Mucosa of descending colon (tissue), 3 donors: ENCODE data around the gene NSL1. TPM values are rescaled to one million over a fixed set of nuclear protein-coding genes. Genes with fewer than 3 reads are reported as not detected.

Source experiments
- ATAC-seq: fragments of 200-7000 bp; cut with Tn5 transposase; one replicate; pipeline ENCODE4 v1.9.1; 2020; ENCODE audit warnings: mild to moderate bottlenecking, moderate library complexity
- DNase-seq, 3 donors: peaks; one replicate each; pipeline ENCODE4 v3.0.0-alpha.2; 2020
- H3K36me3 ChIP-seq: fragments of 200-600 bp; one replicate; pipeline ENCODE4 v1.8.0; 2021; ENCODE audit warnings: low read depth, mild to moderate bottlenecking
- H3K4me1 ChIP-seq: fragments of 200-600 bp; one replicate; pipeline ENCODE4 v1.8.0; 2021; ENCODE audit warnings: low read depth, mild to moderate bottlenecking
- H3K4me3 ChIP-seq: fragments of 200-600 bp; one replicate; pipeline ENCODE4 v1.8.0; 2021; ENCODE audit warnings: mild to moderate bottlenecking
- H3K9me3 ChIP-seq: fragments of 200-600 bp; one replicate; pipeline ENCODE4 v1.8.0; 2021; ENCODE audit warnings: mild to moderate bottlenecking
- CTCF ChIP-seq: fragments of 200-600 bp; IDR thresholded peaks from one replicate; pipeline ENCODE4 v1.8.0; 2022; ENCODE audit warnings: antibody characterized with exemption, mild to moderate bottlenecking
- intact Hi-C, 2 donors: fragments of 100-400 bp; cut with DNase I in 1 of 2; cut with micrococcal nuclease in 1 of 2; formaldehyde crosslinking; loops; one replicate each; pipeline versions ENCODE4 v1.11.0 to v1.11.1; 2022; cut with DNase I, micrococcal nuclease
- total RNA-seq, 3 donors: library from RNA; stranded (reverse); fragmentation: NEBNext Ultra II Directional in 2 of 3; extraction: Animal tissue kit (Norgen Biotek cat#: 25700) in 2 of 3; gene quantifications; one replicate each; pipeline versions ENCODE4 v1.2.1 to v1.2.4, GENCODE V29; 2021 to 2023
- donor health status: DM: no; HTN: no; CAD: no; lungs with moderate emphysema.
- donor health status: DM: no; HTN: no; CAD: no.
- donor health status: DM: no; HTN: yes; CAD: no.

The NSL1 gene
- total RNA-seq, 3 donors from 2014 or later = 20.4 to 25.3 (median 21.5) TPM

- ATAC-seq (peak; percentile 21), DNase-seq (no peak)
- no peak for TF ChIP-seq CTCF
- intact Hi-C loops = no loop called here
- no peak overlapping the region for H3K4me3 ChIP-seq
- peaks cover 6% of the 10 kb centered on the region for H3K4me1 ChIP-seq
- no peaks in the 10 kb centered on the region for H3K9me3 ChIP-seq
- H3K36me3 ChIP-seq = no peaks in the 10 kb centered on the region
Measured at GRCh38 chr1:212794561-212795014, 3.0 kb upstream of the NSL1 start.

GRCh38 chr1:212792396-212792908 is 875 bp upstream of the NSL1 start:
- H3K4me1 ChIP-seq = peaks cover 6% of the 10 kb centered on the region
- DNase-seq (no peak), ATAC-seq (no peak)
- TF ChIP-seq CTCF = no peak
- no peaks in the 10 kb centered on the region for H3K9me3 ChIP-seq
- intact Hi-C loops = no loop called here
- peak overlapping the region; percentile 95 for H3K4me3 ChIP-seq
- H3K36me3 ChIP-seq = no peaks in the 10 kb centered on the region

- intact Hi-C loops = no loop called here
- no peaks in the 10 kb centered on the region for H3K9me3 ChIP-seq
- no peak for TF ChIP-seq CTCF
- no peaks in the 10 kb centered on the region for H3K36me3 ChIP-seq
- peak; percentile 47 for ATAC-seq
- H3K4me1 ChIP-seq = peaks cover 6% of the 10 kb centered on the region
- peak overlapping the region; percentile 95 for H3K4me3 ChIP-seq
- no peak for DNase-seq
Measured at GRCh38 chr1:212791261-212791675, 309 bp downstream of the NSL1 start.

GRCh38 chr1:212785871-212786270 is 5.7 kb downstream of the NSL1 start:
- no peak for TF ChIP-seq CTCF

GRCh38 chr1:212783976-212784375 is 7.6 kb downstream of the NSL1 start:
- H3K9me3 ChIP-seq = no peaks in the 10 kb centered on the region
- no peak overlapping the region for H3K4me3 ChIP-seq
- no peak for TF ChIP-seq CTCF
- H3K36me3 ChIP-seq = no peaks in the 10 kb centered on the region
- no peaks in the 10 kb centered on the region for H3K4me1 ChIP-seq
- DNase-seq (no peak), ATAC-seq (no peak)
- intact Hi-C loops = no loop called here

More at GRCh38 chr1:212785871-212786270, 5.7 kb downstream of the NSL1 start:
- Histone ChIP-seq H3K9me3 (no peaks in the 10 kb centered on the region), H3K4me1 (peaks cover 1% of the 10 kb centered on the region), H3K36me3 (no peaks in the 10 kb centered on the region), H3K4me3 (no peak overlapping the region)
- ATAC-seq (no peak), DNase-seq (no peak)
- intact Hi-C loops = no loop called here
